ENCODE measurements around the gene KREMEN1. TPM values are rescaled to one million over a fixed set of nuclear protein-coding genes. Genes with fewer than 3 reads are reported as not detected.
A peak's percentile ranks its signal among the peaks of the same experiment; 100 is the strongest.

The KREMEN1 gene
- total RNA-seq, 1 experiment from 2014 or later, result 31.9 TPM

- TF ChIP-seq EZH2phosphoT487 (IDR thresholded peaks at IDR 0.05; ENCODE audit: borderline replicate concordance) (no peak), ZNF274 (IDR thresholded peaks at IDR 0.05; ENCODE audit: low read depth, low read length) (no peak), SP1 (IDR thresholded peaks at IDR 0.05; ENCODE audit: low read depth) (no peak), EZH2 (IDR thresholded peaks at IDR 0.05) (no peak), SIN3A (IDR thresholded peaks at IDR 0.05; ENCODE audit: low read depth) (no peak)
These were observed 133.8 kb downstream of the KREMEN1 start (continued) for GRCh38 chr22:29206372-29207242.

GRCh38 chr22:29207243-29207550 is 134.4 kb downstream of the KREMEN1 start:
- no peak for TF ChIP-seq ZNF274 (IDR thresholded peaks at IDR 0.05; ENCODE audit: low read depth, low read length)
- no peak for TF ChIP-seq FOSL1 (IDR thresholded peaks at IDR 0.05; ENCODE audit: low read depth)
- TF ChIP-seq EZH2phosphoT487 (IDR thresholded peaks at IDR 0.05; ENCODE audit: borderline replicate concordance), result no peak
- no peak for TF ChIP-seq TCF7L2 (IDR thresholded peaks at IDR 0.05; ENCODE audit: borderline replicate concordance, extremely low read depth, insufficient read depth, insufficient read length)
- TF ChIP-seq POLR2A (IDR thresholded peaks at IDR 0.05; ENCODE audit: borderline replicate concordance, extremely low read depth, insufficient read depth, insufficient read length), result no peak
- TF ChIP-seq EGR1 (IDR thresholded peaks at IDR 0.05; ENCODE audit: low read depth), result no peak
- no peak for TF ChIP-seq CTCF (IDR thresholded peaks at IDR 0.05 in 2 of 3, conservative IDR thresholded peaks at IDR 0.05 in 1 of 3; ENCODE audit: borderline replicate concordance in 1 of 3, insufficient read depth in 1 of 3, low read depth in 2 of 3, low read length in 2 of 3)
- H3K4me3 ChIP-seq (replicated peaks in 1 of 2; ENCODE audit: low read depth in 1 of 2, low read length in 2 of 2), result peak overlapping the region in 1 of 2 experiments; percentile 82; a peak in 2 of 4 replicates
- H3K36me3 ChIP-seq (ENCODE audit: control insufficient read depth in 1 of 2, insufficient read depth in 2 of 2, low read length in 2 of 2), result no peaks in the 10 kb centered on the region
- intact Hi-C loops (cut with micrococcal nuclease), result loop anchor here (5.0 kb wide), 1 partner anchor 150 kb away; no protein-coding TSS in a partner anchor
- POLR2A ChIA-PET, result no interaction called here
- ATAC-seq (no peak), DNase-seq (ENCODE audit: low read depth, low spot score) (no peak)
- H4K20me1 ChIP-seq (ENCODE audit: insufficient read depth), result no peaks in the 10 kb centered on the region
- no peaks in the 10 kb centered on the region for H3K79me2 ChIP-seq (ENCODE audit: insufficient read depth, low read length)
- no peak overlapping the region for H3K27ac ChIP-seq (ENCODE audit: low read depth, low read length)
- CTCF ChIA-PET, result no interaction called here
- no peak overlapping the region for H3K9ac ChIP-seq (ENCODE audit: low read length)
- H3K4me1 ChIP-seq (ENCODE audit: control insufficient read depth in 1 of 2, insufficient read depth in 2 of 2, low read length in 2 of 2), result peaks cover 4 to 18% of the 10 kb centered on the region in 2 experiments; a peak in 3 of 4 replicates
- H3K4me2 ChIP-seq (ENCODE audit: low read length), result peak overlapping the region; percentile 94
- no peaks in the 10 kb centered on the region for H3K27me3 ChIP-seq (ENCODE audit: insufficient read depth, low read length)
- H3K9me3 ChIP-seq (ENCODE audit: control insufficient read depth in 1 of 2, insufficient read depth in 1 of 2, low read depth in 1 of 2, low read length in 2 of 2), result no peaks in the 10 kb centered on the region
- H2AFZ ChIP-seq (ENCODE audit: low read depth, low read length, poor library complexity, severe bottlenecking), result no peak overlapping the region
- H3K9me2 ChIP-seq (ENCODE audit: insufficient read depth), result no peaks in the 10 kb centered on the region
- no TSS peak for BruUV-seq (replicated peaks)
- RAD21 ChIA-PET (ENCODE audit: low non-redundant PET in 1 of 2, low total read pairs in 2 of 2, uncharacterized antibody in 2 of 2, unreplicated experiment in 2 of 2), result no interaction called here
